ENCODE data around the gene STAC. TPM values are rescaled to one million over a fixed set of nuclear protein-coding genes. Genes with fewer than 3 reads are reported as not detected.
"Not testable (repeated sequence)": the region's sequence is repeated elsewhere in the genome, so short reads cannot be mapped to it uniquely, and the experiment has no call there.

Gene STAC
- total RNA-seq, 1 donor from 2014 or later: 32.6 TPM

DNA sequence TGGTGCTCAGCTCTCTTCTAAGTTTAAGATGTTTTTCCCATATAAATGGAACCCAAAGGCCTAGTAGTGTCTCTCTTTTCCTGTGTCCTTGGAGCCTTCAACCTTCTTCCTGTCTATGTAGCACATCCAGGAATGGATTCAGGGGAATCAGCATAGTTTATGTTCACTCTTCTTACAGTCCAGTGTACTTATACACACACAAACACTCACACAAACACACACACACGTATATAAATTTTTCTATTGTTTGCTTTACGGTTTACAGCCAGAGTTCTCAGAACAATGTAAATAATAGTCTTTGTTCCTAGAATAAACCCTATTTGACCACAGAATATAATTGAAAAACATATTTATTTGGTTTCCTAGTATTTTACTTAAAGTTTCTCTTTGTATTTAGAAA is 36.9 kb downstream of the STAC start:
- DNase-seq: no peak

DNA sequence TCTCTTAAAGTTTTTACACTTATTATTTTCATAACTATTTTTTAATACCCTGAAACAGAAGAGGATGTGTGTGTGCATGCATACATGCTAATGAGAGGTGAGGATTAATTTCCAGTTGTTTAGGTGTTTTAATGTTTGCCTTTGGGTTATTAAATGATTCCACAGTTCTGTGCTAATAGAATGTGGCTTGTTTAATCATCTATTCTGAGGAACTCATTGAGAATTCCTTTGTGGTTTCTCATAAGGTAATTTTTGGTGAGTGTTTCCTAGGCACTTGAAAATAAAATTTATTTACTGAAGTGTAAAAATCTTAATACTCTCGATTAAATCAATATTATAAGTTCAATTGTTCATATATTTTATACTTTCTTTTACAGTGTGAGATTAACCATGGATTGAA is 38.0 kb downstream of the STAC start:
- DNase-seq: no peak

GRCh38 chr3:36428445-36428844 is 48.1 kb downstream of the STAC start:
- DNase-seq: no peak

DNA sequence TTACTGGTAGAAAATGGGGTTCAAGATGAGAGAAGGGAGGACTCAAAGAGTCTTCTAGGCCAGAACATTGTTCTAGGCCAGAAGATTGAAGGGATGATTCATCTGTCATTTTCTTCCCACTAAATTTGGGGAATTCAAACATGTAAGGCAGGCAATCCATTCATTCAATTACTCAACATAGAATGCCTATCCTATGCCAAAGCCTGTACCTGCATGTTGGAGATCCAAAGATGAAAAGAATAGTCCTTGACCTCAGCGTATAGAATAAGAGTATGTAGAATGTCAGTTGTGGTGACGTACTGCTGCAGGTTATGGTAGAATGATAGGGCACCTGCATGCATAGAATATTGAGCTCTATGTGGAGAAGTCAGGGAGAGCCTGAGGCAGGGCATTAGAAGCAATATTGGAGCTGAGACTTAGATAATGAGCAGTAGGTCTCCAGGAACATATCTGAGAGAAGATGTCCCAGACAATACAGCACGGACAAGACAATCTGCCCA is 49.7 kb downstream of the STAC start:
- DNase-seq: no peak

DNA sequence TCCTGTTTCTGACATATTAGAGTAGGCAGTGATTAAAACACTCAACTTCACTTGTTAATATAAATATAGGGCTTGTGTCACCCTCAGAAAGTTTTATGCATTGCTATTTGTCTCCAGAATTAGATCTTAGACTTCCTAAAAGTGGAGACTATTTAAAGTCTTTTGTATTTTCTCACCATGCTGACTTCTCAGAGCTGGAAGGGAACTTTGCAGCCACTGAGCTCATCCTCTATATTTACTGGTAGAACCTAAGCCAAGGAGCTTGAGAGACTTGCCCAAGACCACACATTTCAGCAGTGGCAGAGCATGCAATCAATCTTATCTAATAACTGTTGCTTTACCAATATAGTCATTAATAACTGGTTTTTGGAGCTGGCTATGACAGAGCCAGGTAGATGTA is 53.2 kb downstream of the STAC start:
- DNase-seq: no peak

- no peak for DNase-seq
Observed at GRCh38 chr3:36434687-36435426, 54.6 kb downstream of the STAC start.

DNA sequence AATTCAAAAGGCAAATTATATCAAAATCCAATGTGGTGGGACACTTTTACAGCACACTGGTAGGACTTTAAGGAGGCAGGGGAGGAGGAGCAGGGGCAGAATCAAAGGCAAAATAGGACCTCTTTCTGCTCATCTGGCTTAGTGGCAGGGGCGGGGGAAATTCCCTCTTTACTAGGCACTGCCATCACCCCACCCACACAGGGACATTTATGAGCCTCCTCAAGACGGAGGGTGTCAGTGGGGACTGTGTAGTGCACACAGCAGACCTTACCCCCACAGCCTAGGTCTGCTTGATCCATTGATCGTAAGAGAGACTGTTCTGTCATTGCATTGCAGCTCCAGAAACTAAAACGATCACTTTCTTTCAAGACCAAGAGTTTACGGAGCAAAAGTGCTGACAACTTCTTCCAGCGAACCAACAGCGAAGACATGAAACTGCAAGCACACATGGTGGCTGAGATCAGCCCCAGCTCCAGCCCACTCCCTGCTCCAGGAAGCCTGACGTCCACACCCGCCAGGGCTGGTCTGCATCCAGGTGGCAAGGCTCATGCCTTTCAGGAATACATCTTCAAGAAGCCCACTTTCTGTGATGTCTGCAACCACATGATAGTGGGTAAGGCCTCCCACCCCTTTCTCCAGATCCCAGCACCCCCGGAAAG is 62.9 kb downstream of the STAC start:
- no peak for DNase-seq

DNA sequence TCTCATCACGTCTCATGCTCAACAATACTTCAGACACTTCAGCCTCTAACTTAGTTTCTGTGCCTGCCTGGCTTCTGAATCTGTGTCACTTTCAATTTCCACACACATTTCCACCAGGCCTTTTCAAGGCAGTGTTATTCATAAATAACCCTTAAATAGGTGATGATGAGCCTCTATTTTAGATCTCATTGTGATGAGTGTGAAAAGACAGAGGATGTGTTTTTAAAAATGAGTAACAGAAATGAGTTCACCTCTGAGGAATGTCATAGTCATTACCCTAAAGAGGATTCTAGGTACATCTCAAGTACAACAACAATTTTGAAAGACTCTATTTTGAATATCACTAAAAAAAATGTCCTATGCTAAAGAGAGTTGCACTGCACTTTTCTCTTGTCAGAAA is 64.6 kb downstream of the STAC start:
- DNase-seq: no peak

DNA sequence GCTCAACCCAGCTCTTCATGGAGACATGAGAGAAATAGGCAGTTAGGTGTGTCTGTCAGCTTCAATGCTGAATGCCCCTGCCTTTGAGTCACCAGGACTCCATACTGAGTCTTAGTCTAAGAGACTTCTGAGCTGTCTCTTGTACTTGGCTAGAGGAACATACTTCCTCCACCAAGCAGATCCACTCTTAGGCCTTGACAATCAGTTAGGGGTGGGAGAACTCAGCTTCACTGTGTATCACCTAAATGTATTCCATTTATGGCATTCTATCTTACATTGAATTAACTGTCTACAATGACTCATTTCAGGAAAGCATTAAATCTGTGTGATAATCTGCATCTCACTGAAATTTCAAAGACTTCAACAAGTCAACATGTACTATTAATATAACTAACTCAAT is 66.0 kb downstream of the STAC start:
- DNase-seq: no peak

DNA sequence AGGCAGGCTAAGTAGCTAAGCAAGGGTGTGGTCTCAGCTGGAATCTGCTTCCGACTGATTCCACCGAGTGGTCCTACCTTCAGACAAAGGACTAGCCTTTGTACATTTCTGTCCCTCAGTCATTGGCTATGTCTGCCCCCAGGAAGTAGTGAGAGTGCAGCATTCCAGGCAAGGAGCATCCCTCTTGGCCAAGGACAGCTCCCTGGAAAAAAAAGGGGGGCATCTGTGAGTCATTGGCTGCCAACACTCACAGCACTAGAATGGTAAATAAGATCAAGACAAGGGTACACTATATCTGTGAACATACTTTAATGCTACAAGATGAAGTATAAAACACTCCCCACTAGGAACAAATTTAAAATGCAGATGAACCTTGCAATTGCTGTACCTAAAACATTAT is 66.8 kb downstream of the STAC start:
- no peak for DNase-seq

DNA sequence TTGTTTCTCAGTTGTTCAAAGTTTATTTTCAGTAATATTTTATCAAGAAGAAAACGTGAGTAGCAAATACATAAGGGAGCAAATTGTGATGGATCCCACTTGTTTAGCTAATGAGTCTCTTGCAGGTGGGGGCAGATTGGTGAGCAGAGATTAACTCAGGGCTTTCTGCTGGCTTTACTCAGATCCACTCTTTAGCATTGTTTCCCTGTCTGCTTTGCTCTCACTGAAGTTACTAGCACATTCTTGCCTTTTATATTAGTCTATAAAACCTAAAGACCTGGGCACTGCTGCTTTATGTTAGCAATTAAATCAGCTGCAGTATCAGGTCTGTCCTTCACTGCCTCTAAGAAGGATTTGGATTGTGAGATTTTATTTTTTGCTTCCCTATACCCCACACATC is 71.5 kb downstream of the STAC start:
- no peak for DNase-seq

- not testable (repeated sequence) for DNase-seq
Observed at GRCh38 chr3:36453213-36453612, 72.9 kb downstream of the STAC start.

- DNase-seq: not testable (repeated sequence)
Observed at GRCh38 chr3:36453896-36454295, 73.6 kb downstream of the STAC start.

DNA sequence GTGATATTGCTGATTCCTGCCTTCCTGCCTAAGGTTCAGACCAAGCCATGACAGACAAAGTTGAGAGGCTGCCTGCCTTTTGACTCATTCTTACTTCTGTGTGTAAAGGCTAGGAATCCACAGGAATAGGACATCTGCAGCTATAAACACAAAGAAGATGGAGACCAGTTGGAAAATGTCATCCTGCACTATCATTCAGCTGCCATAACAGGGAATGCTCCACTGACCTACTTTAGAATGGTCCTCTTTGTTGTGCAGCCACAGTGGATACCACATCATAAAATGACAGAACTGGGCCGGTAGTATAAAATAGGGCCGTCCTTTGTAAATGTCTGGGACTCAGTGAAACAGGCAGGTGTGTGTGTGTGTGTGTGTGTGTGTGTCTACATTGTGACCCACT is 75.1 kb downstream of the STAC start:
- no peak for DNase-seq

DNA sequence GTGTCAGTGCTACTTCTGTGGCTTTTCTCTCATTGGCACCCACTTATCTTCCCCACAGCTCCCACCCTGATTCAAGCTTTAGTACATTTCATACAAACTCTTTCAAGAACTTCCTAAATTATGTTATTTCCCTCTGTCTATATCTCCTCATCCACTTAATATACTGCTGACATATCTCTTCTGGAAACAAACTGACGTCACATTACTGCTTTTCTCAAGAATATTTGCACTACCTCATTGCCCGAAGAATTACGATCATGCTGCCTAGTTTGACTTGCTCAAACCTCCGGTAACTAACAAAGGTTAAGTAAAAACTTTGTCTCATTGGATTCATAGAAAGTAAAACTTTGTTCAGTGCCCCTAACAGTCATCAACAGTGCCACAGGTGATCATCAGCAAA is 76.5 kb downstream of the STAC start:
- no peak for DNase-seq

GRCh38 chr3:36457667-36458066 is 77.4 kb downstream of the STAC start:
- DNase-seq: peak; percentile 18

DNA sequence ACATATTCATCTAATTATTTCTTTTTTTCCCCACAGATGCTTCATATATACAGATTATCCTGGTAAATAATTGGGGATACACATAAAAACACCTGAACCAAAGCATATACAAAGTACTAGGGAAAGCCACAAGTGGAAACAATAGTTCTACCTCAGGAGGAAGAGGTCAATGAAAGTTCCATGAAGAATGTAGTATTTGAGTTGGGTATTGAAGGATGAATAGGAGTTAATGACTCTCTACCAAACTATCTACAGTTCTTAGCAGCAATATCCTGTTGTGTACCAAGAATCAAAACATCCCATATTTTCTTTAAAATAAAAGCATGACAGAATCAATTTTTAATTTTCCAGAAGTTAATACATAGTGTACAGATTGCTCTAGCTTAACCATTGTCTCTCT is 78.9 kb downstream of the STAC start:
- DNase-seq: no peak

DNA sequence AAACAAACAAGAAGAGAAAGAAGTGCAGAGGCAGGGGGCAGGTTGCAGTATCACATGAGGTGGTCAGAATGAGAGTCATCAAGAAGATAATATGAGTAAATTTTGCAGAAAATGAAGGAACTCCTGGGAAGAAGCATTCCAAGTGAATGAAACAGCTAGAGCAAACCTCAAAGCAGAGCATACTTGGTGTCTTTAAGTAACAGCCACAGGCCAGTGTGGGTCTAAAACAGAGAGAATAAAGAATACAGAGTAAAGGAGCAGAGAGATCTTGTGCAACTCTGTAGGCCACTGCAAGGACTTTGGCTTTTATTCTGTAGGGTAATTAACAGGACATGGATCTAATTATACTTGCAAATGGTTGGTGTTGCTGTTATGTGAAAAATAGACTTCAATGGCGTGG is 81.3 kb downstream of the STAC start:
- no peak for DNase-seq

DNA sequence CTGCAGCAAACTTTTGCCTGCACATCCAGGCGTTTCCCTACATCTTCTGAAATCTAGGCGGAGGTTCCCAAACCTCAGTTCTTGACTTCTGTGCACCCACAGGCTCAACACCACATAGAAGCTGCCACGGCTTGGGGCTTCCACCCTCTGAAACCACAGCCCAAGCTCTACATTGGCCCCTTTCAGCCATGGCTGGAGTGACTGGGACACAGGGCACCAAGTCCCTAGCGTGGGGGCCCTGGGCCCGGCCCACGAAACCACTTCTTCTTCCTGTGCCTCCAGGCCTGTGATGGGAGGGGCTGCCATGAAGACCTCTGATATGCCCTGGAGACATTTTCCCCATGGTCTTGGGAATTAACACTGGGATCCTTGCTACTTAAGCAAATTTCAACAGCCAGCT is 91.7 kb downstream of the STAC start:
- not testable (repeated sequence) for DNase-seq

- no peak for DNase-seq
Observed at GRCh38 chr3:36475558-36475957, 95.3 kb downstream of the STAC start.

GRCh38 chr3:36476286-36476942 is 96.1 kb downstream of the STAC start:
- DNase-seq: no peak

- DNase-seq: no peak
Observed at GRCh38 chr3:36477655-36478054, 97.4 kb downstream of the STAC start.

DNA sequence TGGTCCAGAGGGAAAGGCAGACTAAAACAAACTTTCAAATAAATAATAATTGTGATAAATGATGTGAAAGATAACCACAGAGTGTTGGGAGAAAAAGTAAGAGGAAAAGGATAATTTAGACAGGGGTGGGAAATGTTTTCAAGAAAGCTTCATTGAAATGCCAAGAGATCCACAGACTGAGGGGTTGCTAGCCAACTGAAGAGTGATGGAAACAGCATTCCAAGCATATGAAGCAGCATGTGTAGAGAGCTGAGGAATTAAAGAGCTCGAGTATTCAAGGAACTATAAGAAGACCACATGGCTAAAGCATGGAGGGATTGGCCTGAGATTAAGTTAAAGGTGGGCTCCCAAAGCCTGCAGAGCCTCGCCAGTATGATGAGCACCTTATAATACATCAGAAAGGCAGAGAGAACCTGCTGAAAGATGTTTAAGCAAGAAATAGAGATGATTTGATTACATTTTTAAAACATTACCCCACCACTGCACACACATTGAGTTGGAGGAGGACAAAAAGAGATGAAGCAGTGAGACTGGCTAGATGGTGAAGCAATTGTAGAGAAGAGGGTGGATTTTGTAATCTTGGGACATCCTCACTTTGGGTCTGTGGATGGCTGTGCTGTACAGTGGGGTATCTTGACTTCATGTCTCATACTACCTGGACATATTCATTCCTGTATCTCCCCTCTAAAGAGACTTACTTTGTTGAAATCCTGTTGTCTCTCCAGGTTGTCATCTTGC is 100.8 kb downstream of the STAC start:
- DNase-seq: no peak

All from tongue (tissue), 2 donors.